Activated T-helper 2 cell treated with anti-CD3 and anti-CD28 coated beads, Interferon-gamma antibody, Interleukin-2, Interleukin-4, amounts not matched to agents 10 μg/mL and 5 μg/mL and 100 μg/mL, durations not matched to agents 14 hours and 24 hours and 36 hours (primary cell): ENCODE results near the gene PCCA. TPM values are rescaled to one million over a fixed set of nuclear protein-coding genes. Genes with fewer than 3 reads are reported as not detected.
A peak's percentile ranks its signal among the peaks of the same experiment; 100 is the strongest.
"Not testable (repeated sequence)": the region's sequence is repeated elsewhere in the genome, so short reads cannot be mapped to it uniquely, and the experiment has no call there.

Source experiments
- DNase-seq: peaks from one replicate; pipeline ENCODE4 v3.0.0; 2021; ENCODE audit warnings: low spot score
- H3K27ac Mint-ChIP-seq: one replicate; pipeline ENCODE4 v1.8.0; 2021; ENCODE audit warnings: mixed read lengths
- H3K27me3 Mint-ChIP-seq: one replicate; pipeline ENCODE4 v1.8.0; 2021; ENCODE audit warnings: low read depth, mixed read lengths
- H3K36me3 Mint-ChIP-seq: one replicate; pipeline ENCODE4 v1.8.0; 2021; ENCODE audit warnings: low read depth, mixed read lengths
- H3K4me1 Mint-ChIP-seq: one replicate; pipeline ENCODE4 v1.8.0; 2021; ENCODE audit warnings: low read depth, mixed read lengths
- H3K4me3 Mint-ChIP-seq: one replicate; pipeline ENCODE4 v1.8.0; 2021; ENCODE audit warnings: low read depth, mild to moderate bottlenecking, moderate library complexity, mixed read lengths
- H3K9me3 Mint-ChIP-seq: one replicate; pipeline ENCODE4 v1.8.0; 2021; ENCODE audit warnings: mixed read lengths
- intact Hi-C: fragments of 100-400 bp; cut with micrococcal nuclease; formaldehyde crosslinking; loops from one replicate; pipeline ENCODE4 v1.15.1; 2023
- total RNA-seq: library from RNA; stranded (reverse); gene quantifications from 2 replicates; pipeline ENCODE4 v1.2.3, GENCODE V29; 2022

Gene PCCA
- total RNA-seq, 1 donor from 2014 or later, result 6.7 TPM

DNA sequence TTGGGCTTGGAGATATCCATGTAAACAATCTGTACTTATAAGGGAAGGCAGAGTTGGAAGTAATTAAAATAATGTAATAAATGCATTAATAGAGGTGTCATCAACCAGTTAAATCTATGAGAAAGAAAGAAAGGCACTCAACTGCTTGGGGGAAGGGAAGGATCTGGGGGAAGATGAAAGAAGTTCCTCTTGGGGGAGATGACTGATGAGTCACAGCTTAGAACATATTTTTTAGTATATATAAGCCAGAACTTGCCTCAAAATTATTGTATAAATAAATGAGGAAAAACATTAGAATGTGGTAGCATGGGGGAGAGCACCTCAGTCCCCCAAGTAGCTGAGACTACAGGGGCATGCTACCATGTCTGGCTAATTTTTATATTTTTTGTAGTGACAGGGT, 293.9 kb downstream of the PCCA start:
- DNase-seq, result no peak
- intact Hi-C loops, result no loop called here
- no peak overlapping the region for H3K27ac Mint-ChIP-seq
- no peak overlapping the region for H3K4me3 Mint-ChIP-seq
- H3K27me3 Mint-ChIP-seq, result no peaks in the 10 kb centered on the region
- peaks cover 17% of the 10 kb centered on the region for H3K9me3 Mint-ChIP-seq
- H3K36me3 Mint-ChIP-seq, result peaks cover 5% of the 10 kb centered on the region
- H3K4me1 Mint-ChIP-seq, result no peaks in the 10 kb centered on the region

DNA sequence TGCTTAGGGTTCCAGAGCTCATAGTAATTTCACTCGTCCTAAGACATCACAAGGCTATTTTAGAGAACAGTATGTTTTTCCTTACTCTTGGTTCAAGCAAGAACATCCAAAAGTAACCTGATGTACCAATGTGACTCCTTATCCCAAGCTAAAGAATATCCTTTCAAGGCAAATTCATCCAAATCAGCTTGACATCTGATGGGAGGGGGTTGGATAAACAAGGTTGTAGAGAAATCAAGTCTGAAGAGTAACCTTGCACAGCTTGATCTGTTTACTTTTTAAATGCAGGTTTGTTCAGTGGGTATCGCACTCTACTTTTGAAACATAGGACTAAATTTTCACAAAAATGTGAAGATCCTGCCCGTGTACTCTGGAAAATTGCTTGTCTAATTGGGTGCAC, 298.5 kb downstream of the PCCA start:
- Mint-ChIP-seq H3K27me3 (no peaks in the 10 kb centered on the region), H3K9me3 (no peaks in the 10 kb centered on the region), H3K4me1 (peaks cover 5% of the 10 kb centered on the region), H3K4me3 (no peak overlapping the region), H3K36me3 (no peaks in the 10 kb centered on the region), H3K27ac (no peak overlapping the region)
- intact Hi-C loops, result no loop called here
- DNase-seq, result no peak

DNA sequence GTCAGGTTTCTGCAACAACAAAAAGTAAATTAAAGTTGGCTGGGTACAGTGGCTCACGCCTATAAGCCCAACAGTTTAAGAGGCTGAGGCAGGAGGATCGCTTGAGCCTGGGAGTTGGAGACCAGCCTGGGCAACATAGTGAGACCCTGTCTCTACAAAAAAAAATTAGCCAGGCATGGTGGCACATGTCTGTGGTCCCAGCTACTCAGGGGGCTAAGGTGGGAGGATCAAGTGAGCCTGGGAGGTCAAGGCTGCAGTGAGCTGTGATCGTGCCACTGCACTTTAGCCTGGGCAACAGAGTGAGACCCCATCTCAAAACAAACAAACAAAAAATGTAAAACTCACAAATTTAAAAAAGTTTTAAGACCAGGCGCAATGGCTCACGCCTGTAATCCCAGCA, 299.3 kb downstream of the PCCA start:
- H3K9me3 Mint-ChIP-seq, H3K4me3 Mint-ChIP-seq, H3K36me3 Mint-ChIP-seq, DNase-seq, H3K27me3 Mint-ChIP-seq, intact Hi-C loops, H3K27ac Mint-ChIP-seq: not testable (repeated sequence)
- peaks cover 12% of the 10 kb centered on the region for H3K4me1 Mint-ChIP-seq

DNA sequence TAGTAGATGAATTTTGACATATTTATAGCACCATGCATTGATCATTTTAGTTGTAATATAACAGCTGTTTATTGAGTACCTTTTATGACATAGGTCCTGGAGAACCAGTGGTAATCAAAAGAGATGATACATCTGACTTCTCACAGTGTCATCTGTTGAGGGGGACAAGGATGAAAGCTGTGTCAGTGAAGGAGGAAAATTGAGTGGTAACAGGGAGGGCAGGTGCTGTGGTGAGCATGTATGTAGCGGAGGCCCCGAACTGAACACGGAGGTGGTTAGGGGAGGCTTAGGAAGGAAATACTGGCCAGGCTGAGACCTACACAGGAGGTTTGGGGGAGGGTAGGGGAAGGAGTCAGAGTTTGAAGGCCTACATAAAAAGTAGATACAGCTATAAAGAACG, 300.0 kb downstream of the PCCA start:
- Mint-ChIP-seq H3K9me3 (no peaks in the 10 kb centered on the region), H3K27me3 (no peaks in the 10 kb centered on the region), H3K36me3 (no peaks in the 10 kb centered on the region), H3K4me3 (no peak overlapping the region), H3K4me1 (peaks cover 17% of the 10 kb centered on the region), H3K27ac (no peak overlapping the region)
- DNase-seq, result no peak
- intact Hi-C loops, result no loop called here

DNA sequence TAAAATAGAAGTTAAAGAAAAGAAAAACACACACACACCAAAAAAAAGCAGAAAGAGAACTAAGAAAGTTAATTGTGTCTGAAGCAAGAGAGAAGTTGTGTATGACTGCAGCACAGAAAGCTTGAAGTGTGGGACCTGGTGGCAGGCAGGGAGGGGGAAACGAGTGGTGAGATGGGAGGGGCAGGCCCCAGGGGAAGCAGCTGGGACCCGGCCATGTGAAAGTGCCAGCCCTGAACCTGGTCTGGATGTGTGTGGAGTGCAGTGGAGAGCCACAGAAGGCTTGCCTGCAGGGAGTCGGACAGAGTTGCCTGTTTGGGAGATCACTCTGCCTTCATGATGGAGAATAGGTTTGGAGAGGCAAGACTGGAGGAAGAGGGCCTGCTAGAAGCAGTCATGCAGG, 300.7 kb downstream of the PCCA start:
- no peaks in the 10 kb centered on the region for H3K27me3 Mint-ChIP-seq
- intact Hi-C loops, result loop anchor here (5.0 kb wide), 2 partner anchors 302 to 1177 kb away; partner anchors contain the start of gene PCCA
- H3K27ac Mint-ChIP-seq, result no peak overlapping the region

DNA sequence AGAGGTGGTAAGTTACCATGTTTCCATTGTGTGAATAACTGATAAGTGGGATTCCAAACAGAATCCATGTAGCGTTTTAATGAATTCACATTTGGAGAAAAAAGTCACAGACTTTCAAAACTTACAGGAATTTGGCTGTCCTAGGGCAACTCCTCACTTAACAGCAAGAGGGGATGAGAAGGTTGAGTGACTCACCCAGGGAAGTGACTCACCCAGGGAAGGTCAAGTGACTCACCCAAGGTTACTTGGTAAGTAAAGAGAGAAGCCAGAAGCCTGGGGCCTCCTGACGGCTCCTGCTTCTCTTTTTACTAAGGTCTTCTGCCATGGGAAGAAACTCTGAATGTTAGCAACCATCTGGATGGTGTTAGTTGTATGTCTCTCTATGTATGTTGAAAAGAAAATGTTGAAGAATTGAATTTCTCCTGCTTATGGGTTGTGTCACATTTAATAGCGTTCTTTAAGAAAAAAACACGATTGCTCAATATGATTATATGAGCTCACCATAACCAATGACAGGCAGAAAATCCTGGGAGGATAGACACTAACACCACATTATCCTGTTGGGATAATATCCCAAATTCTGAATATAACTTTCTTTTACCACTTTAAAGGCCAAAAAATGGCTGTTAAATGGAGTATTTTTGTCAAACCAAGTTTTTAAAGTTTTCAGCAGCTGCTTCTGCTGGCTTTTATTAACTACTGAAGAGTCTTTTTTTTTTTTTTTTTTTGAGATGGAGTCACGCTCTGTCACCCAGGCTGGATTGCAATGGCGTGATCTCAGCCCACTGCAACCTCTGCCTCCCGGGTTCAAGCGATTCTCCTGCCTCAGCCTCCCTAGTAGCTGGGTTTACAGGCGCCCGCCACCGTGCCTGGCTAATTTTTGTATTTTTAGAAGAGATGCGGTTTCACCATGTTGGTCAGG, 304.1 kb downstream of the PCCA start:
- Mint-ChIP-seq H3K4me1 (peaks cover 30% of the 10 kb centered on the region), H3K27ac (peak overlapping the region; percentile 67), H3K9me3 (no peaks in the 10 kb centered on the region), H3K4me3 (peak overlapping the region; percentile 11), H3K27me3 (no peaks in the 10 kb centered on the region), H3K36me3 (no peaks in the 10 kb centered on the region)
- DNase-seq, result peak; percentile 41
- intact Hi-C loops, result loop anchor here (2.0 to 5.0 kb wide), 3 partner anchors 78 to 1181 kb away; partner anchors contain the start of gene PCCA

More for the DNA sequence above, 300.7 kb downstream of the PCCA start:
- DNase-seq, result no peak
- Mint-ChIP-seq H3K4me1 (peaks cover 23% of the 10 kb centered on the region), H3K9me3 (no peaks in the 10 kb centered on the region), H3K36me3 (no peaks in the 10 kb centered on the region), H3K4me3 (no peak overlapping the region)

DNA sequence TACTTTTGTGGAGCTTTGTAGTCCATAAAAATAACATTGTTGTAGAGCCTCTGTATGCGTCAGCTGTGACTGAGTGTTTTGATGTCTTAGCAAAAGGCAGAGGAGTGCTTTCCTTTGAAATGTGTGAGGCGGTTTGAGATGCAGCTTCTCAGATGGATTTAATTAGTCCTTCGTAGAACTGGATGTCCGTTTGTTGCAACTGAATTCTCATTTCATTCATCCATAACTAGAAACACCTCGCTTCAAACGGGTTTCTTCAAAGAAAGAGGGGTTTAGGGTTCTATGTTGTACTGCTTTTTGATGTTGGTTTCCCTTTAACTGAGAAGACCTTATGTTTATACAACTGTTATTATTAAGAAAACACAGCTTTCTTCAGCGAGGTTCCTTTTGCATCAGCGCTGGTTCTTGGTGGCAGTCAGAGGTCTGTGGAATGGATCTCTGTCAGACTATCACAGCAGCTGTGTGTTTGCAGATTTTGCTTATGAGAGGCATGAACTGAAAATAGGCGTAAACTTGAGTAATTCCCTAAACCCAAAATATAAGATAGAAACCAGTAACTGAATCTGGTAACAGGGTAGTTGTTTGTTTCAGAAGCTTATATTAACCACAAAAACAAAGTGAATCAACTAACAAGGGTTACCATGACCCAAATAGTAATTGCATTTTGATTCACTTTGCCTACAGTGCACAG, 305.3 kb downstream of the PCCA start:
- no peaks in the 10 kb centered on the region for H3K36me3 Mint-ChIP-seq
- intact Hi-C loops, result loop anchor here (1.0 to 5.0 kb wide), 8 partner anchors 25 to 1182 kb away; partner anchors contain the start of gene PCCA
- peak overlapping the region; percentile 53 for H3K27ac Mint-ChIP-seq
- H3K9me3 Mint-ChIP-seq, result no peaks in the 10 kb centered on the region
- H3K4me3 Mint-ChIP-seq, result no peak overlapping the region
- H3K4me1 Mint-ChIP-seq, result peaks cover 30% of the 10 kb centered on the region
- H3K27me3 Mint-ChIP-seq, result no peaks in the 10 kb centered on the region
- peak; percentile 18 for DNase-seq

DNA sequence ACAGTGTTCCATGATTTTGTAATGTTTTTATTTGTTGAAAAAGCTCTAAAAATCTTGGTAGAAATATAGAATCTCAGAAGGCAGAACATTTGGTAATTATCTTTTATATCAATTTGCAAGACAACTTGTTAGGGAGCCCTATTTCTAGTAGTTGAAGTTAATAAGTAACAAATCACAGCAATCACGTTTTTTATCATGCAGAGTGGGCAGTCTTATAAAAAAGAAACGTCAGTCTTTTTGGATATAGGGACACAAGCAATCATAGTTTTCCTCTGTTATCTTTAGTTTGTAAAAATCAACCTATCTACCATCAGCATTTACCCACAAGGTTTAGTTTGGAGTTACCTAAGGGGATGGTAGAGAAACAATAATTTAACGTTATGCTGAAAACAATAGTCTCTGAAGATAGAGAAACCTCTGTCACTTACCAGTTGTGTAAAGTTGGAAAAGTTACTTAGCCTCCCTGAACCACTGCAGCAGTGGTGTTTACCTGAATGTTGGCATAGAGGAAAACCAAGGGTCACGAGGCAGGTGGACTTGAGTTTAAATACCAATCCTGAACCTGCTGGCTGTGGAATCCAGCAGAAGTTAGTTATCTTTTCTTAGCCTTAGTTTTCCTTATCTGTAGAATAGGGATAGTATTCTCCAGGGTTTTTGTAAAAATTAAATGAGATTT, 306.9 kb downstream of the PCCA start:
- Mint-ChIP-seq H3K36me3 (no peaks in the 10 kb centered on the region), H3K4me1 (peaks cover 30% of the 10 kb centered on the region), H3K4me3 (no peak overlapping the region), H3K27ac (no peak overlapping the region), H3K27me3 (no peaks in the 10 kb centered on the region), H3K9me3 (no peaks in the 10 kb centered on the region)
- DNase-seq, result no peak
- intact Hi-C loops, result loop anchor here (2.0 kb wide), 2 partner anchors 263 to 395 kb away; no protein-coding TSS in a partner anchor

DNA sequence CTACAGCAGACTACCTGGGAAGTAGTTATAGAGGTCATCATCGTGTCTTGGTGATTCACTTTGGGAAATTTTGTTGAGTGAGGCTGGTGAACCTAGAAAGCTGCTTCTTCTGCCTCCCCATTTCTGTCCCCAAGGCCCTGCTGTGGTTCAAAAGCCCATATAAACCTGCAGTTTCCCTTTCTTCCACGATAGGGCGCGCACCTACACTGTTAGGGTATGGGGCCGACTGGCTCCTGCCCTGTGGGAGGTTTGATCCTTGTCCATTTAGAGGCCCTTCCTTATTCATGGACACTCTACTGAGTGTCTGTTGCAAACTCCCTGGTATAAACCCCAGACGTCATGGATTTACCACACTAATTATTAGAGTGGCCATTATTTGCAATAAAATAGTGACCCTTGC, 307.9 kb downstream of the PCCA start:
- H3K9me3 Mint-ChIP-seq, result peaks cover 3% of the 10 kb centered on the region
- intact Hi-C loops, result no loop called here
- H3K4me3 Mint-ChIP-seq, result no peak overlapping the region
- H3K36me3 Mint-ChIP-seq, result peaks cover under 1% of the 10 kb centered on the region
- peaks cover 30% of the 10 kb centered on the region for H3K4me1 Mint-ChIP-seq
- no peak for DNase-seq
- H3K27ac Mint-ChIP-seq, result no peak overlapping the region
- no peaks in the 10 kb centered on the region for H3K27me3 Mint-ChIP-seq

DNA sequence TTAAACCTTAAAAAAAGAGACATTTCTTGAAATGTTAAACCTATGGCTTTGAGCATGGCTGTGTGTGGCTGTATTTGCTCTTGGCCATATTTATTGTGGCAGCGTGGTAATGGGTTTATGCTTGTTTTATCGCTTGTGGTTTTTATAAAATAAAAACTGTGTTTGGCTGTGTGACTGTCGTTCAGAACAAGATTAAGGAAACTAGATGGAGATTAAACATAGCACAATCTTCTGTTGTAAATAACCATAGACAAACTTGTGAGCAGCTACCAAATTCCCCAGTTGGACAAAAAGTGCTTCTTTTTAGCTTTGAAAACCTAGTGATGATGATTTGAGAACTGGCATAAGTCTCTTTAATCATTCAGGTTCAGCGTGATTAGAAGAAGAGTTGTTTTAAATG, 308.7 kb downstream of the PCCA start:
- DNase-seq, result no peak
- Mint-ChIP-seq H3K9me3 (peaks cover 8% of the 10 kb centered on the region), H3K27me3 (no peaks in the 10 kb centered on the region), H3K4me1 (peaks cover 23% of the 10 kb centered on the region), H3K27ac (no peak overlapping the region), H3K4me3 (no peak overlapping the region), H3K36me3 (peaks cover 5% of the 10 kb centered on the region)
- intact Hi-C loops, result no loop called here

DNA sequence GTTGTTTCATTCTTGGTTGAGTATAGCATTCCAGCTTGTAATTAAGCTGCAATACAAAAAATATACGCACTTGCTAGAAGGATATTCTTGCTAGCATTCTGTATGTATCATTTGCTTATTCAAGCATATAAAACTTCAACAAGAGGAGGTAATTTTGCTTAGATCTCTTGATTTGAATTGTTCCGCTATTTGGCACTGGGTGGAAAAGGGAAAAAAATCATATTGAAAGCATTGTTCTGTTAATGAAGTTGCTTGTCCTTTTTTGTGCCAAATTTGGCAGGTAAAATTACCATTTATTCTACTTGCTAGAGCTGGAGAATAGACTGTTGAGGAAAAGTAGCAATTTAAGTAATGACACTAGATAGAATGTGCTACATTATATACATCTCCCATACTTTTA, 309.5 kb downstream of the PCCA start:
- Mint-ChIP-seq H3K4me3 (no peak overlapping the region), H3K27me3 (no peaks in the 10 kb centered on the region)

DNA sequence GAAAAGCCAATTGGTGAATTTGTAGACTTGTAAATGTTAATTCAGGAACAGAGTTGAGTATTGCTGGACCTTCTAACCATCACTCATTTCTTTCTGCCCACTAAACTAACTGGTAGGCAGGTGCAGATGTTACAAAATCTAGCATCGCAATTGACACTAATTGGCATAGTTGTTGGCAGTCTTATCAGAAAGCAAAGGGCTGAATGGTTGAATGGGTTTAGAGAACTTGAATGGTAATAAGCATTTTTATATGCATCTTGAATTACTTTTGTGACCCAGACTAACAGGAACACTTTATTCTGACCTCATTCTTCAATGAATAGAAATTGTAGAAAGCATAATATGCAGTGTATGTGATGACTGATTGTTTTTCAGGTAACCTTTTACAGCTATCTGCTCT, 310.6 kb downstream of the PCCA start:
- Mint-ChIP-seq H3K4me1 (peaks cover 8% of the 10 kb centered on the region), H3K27ac (no peak overlapping the region), H3K27me3 (no peaks in the 10 kb centered on the region), H3K36me3 (peaks cover 20% of the 10 kb centered on the region), H3K4me3 (no peak overlapping the region), H3K9me3 (peaks cover 23% of the 10 kb centered on the region)
- no peak for DNase-seq
- intact Hi-C loops, result no loop called here

More for the DNA sequence above, 309.5 kb downstream of the PCCA start:
- Mint-ChIP-seq H3K36me3 (peaks cover 12% of the 10 kb centered on the region), H3K9me3 (peaks cover 15% of the 10 kb centered on the region), H3K27ac (no peak overlapping the region), H3K4me1 (peaks cover 17% of the 10 kb centered on the region)
- intact Hi-C loops, result no loop called here
- DNase-seq, result no peak
